CD4-positive, alpha-beta T cell treated with Interleukin-15 for 1 hour (primary cell): ENCODE data around the gene FAM163B.
"Not testable (repeated sequence)": the region's sequence is repeated elsewhere in the genome, so short reads cannot be mapped to it uniquely, and the experiment has no call there.

Experiments
- DNase-seq: peaks from one replicate; pipeline ENCODE4 v3.0.0-alpha.2; 2020

The FAM163B gene

DNA sequence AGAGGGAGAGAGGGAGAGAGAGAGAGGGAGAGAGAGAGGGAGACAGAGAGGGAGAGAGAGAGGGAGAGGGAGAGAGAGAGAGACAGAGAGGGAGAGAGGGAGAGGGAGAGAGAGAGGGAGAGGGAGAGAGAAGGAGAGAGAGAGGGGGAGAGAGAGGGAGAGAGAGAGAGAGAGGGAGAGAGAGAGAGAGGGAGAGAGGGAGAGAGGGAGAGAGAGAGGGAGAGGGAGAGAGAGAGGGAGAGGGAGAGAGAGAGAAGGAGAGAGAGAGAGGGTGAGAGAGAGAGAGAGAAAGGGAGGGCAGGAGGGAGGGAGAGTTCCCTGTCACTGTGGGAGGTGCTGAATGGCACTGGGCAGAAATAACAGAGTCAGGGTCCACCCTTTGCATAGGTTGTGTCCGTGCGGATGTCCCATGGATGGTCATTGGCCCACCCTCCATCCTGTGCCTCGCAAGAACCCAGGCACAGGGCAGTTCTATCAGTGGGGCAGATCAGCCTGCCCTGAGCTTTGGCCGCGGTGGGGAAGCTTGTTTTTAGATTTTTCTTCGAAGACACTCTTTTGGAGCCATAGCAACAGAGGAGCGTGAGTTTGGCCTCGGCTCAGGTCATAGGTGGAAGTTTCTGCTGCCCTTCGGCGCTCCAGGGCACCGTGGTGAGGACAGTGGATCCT lies 44.6 kb downstream of the FAM163B start:
- no peak for DNase-seq

DNA sequence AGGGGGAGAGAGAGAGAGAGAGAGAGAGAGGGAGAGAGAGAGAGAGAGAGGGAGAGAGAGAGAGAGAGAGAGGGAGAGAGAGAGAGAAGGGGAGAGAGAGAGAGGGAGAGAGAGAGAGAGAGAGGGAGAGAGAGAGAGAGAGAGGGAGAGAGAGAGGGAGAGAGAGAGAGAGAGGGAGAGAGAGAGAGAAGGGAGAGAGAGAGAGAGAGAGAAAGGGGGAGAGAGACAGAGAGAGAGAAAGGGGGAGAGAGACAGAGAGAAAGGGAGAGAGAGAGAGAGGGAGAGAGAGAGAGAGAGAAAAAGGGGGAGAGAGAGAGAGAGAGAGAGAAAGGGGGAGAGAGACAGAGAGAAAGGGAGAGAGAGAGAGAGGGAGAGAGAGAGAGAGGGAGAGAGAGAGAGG lies 45.4 kb downstream of the FAM163B start:
- not testable (repeated sequence) for DNase-seq

DNA sequence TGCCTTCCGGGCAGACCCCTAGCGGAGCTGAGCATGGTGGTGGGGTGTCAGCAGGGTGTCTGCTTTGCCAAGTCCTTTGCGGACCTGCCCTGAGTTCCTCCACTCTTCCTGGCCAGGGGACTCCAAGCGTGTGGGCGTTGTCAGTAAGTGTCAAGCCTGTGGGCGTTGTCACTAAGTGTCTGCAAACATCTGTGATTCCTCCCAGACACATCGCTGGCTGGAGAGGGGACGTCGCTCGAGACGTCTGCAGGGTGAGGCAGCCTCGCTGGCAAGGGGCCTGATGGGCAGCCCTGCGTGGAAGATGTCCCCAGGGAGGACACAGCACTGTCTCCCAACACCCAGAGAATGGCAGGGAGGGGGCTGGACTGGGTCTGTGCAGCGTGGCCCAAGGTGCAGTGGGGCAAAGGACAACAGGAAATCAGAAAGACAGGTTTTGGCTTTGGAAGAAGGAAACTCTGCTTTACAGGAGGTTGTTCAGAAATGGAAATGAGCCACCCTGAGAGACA lies 45.8 kb downstream of the FAM163B start:
- no peak for DNase-seq

DNA sequence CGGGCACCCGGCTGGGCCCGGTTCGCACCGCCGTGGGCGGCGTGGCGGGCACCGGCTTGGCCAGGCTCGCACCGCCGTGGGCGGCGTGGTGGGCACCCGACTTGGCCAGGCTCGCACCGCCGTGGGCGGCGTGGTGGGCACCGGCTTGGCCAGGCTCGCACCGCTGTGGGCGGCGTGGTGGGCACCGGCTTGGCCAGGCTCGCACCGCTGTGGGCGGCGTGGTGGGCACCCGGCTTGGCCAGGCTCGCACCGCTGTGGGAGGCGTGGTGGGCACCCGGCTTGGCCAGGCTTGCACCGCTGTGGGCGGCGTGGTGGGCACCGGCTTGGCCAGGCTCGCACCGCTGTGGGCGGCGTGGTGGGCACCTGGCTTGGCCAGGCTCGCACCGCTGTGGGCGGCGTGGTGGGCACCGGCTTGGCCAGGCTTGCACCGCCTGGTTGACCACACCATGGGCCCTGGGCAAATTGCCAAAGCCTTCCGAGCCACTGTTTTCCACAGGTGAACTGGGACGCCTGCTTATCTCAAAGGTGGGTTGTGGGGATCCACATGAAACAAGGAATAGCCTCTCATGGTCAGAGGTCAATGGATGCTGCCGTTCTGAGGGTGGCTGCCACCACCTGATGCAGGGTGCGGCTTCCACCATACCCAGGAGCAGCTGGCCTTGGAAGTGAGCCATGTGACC lies 46.4 kb downstream of the FAM163B start:
- DNase-seq: no peak

DNA sequence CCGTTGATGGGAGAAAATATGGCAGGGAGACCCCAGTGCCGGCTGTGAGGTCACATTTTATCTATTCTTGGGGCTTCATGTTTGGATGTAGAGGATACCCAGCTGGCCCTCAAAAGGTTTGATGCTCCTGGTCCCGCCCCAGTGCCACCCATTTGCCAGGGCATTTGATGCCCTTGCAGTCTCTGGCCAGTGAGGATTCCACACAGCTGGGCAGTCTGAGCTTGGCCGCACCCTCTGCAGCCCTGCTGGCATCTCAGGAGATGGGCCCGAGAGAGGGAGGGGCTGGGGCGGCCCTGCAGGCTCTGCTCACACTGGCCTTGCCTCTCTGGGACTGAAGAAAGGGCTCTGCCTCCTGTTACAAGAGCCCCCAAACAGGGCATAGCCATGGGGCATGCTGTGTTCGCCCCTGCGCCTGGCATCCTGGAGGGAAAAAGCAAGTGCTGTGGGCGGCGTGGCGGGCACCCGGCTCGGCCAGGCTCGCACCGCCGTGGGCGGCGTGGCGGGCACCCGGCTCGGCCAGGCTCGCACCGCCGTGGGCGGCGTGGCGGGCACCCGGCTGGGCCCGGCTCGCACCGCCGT lies 47.1 kb downstream of the FAM163B start:
- DNase-seq: no peak

DNA sequence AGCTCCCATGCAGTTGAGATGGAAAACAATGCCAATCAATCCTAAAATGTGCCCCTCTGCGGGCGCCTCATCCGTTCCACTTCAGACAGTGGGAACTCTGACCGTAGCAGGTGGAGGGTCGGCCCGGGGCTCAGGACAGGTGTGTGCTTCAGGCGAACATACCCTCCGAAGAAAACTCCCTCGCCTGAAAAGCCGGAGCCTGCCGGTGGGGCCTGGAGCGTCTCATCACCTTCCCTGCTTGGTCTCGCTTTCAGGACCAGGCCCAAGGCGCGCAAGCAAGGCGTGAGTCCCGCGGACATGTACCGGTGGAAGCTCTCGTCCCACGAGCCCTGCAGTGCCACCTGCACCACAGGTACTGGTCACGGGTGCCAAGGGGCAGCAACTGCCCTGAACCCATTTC lies 48.2 kb downstream of the FAM163B start:
- no peak for DNase-seq

DNA sequence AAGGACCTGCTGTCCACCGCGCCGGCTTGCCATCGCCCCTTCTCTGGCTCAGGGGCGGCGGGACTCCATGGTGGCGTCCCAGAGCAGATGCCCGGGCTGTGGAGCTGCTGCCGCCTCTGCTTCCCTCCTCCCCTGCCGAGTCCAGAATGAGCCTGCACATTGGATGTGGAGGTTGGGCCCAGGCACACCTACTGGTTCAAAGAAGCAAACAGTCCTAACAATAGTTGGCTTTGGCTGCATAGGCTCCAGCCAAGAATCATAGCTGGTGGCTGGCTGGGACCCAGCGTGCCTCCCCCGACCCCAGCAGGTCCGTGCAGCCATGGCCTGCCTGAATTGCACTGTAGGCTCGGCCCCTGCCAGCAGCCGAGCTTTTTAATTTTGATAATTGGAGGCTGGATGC lies 48.9 kb downstream of the FAM163B start:
- no peak for DNase-seq

DNA sequence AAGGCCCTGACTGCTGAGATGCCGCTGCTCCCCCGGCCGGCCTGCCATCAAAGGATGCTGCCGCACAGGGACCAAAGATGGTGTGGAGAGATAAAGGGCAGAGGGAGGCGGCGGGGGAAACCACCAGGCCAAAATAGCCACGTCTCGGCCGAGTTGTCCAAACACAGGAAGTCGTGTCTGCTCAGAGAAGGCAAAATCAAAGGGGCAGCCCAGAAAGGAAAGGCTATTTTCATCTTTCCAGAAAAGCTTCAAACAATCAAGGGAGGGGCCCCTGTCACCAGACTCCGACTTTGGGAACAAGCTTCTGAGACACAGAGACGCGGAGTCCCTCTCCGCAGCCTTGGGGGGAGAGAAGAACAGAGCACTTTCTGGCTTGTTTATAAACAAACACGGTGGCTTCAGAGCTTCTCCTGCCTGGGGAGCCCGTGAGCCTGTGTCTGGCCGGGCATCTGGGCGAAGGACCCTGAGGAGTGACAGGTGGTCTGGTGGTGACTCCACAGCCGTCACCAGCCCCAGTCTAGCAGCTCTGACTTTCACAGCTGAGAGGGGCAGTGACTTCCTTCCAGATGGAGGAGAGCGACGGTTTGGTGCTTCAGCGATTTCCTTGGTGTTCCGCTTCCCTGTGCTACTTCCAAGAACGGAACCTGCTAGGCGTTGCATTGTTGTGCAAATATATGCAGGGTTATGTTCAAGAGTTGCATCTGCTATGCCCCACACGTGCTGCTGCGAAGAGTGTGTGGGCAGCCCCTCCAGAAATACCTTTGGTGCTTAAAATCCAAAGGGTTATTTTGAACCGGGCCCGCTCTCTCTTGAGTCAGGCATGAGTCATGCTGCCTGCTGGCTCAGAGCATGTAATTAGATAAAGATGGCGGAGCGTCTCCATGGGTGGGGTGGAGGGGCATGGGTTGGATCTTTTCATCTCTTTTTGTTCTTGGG lies 50.7 kb downstream of the FAM163B start:
- no peak for DNase-seq

DNA sequence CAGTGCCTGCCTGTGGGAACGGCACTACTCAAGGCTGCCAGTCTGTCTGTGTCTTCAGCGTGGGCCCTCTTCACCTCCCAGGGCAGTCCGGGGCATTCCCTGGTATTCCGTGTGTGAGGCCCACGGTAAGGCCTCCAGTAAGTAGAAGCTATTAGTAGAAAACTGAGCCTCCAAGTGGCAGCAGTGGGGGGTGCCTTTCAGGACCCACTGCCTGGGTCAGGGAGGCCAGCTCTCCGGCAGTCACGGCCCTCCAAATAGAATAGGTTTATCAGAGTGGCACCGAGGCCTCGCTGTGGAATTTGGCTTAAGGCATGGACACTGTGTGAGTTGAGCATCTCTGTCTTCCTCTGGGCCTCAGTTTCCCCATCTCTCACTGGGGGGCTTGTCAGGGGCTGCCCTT lies 51.6 kb downstream of the FAM163B start:
- DNase-seq: no peak

DNA sequence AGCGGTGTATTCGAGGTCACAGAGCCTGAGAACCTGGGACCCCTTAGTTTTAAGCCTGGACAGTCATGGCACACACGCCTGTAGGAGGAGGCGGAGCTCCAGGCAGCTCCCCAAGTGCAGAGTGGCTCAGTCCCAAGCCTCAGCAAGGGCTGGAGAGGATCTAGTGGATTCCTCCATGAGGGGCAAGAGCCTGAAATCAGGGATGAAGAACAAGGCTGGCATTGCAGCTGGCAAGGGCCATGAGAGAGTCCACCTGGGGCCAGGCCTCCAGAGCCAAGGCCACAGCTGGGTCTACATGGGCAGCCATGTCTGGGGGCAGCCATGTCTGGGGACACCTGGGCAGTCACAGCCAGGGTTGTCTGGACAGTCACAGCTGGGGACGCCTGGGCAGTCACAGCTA lies 52.8 kb downstream of the FAM163B start:
- DNase-seq: no peak

DNA sequence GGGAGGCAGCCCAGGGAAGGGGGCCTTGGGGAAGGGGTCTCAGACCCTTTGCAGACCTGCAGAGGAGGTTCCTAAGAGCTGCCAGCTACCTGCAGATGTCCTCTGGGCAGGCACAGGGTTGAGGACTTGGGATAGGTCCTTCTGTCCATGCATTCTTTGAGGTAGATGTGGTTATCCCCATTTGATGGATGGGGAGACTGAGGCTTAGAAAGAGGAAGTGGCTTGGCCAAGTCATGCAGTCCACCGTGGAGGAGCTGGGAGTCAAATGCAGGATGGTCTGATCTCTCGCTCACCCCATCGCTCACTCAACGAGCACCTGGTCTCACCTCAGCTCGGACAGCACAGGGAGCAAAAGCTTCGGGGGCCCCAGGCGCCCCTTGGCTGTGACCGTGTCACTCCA lies 54.5 kb downstream of the FAM163B start:
- no peak for DNase-seq

DNA sequence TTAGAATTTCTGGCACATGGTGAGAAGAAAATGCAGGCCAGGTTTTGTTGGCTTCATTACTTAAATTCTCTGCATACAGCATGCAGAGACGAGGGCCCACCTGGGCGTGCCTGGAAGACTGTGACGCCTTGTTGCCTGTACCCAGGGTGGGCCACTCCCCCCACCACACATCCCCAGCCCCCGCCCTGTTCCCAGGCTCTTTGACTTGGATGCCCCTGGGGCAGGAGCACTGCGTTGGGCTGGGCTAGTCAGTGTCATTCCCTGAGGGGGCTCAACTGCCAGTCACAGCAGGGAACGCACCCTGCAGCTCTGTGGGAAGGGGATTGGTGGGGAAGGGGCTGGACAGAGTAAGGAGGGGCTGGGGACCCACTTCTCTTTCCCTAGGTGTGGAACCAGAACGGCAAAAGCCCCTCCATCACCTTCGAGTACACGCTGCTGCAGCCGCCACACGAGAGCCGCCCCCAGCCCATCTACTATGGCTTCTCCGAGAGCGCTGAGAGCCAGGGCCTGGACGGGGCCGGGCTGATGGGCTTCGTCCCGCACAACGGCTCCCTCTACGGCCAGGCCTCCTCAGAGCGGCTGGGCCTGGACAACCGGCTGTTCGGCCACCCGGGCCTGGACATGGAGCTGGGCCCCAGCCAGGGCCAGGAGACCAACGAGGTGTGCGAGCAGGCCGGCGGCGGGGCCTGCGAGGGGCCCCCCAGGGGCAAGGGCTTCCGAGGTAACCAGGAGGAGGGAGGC lies 55.0 kb downstream of the FAM163B start:
- no peak for DNase-seq

DNA sequence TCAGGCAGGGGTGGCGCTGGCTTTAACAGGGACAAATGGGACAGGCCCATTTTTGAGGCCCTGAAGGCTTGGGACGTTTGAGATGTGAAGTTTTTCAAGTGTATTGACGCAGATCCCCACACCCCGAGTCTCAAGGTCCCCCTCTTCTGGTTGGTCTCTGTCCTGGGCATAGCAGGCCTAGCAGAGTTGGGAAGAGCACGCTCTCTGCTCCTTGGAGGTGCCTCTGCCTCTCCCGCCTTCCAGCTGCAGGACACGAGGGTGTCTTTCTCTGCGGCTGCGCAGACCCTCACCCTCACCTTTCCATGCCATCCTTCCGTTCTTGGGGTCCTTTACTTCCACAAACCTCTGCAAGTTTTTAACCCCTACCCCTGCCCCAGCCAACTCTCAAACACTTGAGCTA lies 56.1 kb downstream of the FAM163B start:
- DNase-seq: no peak

DNA sequence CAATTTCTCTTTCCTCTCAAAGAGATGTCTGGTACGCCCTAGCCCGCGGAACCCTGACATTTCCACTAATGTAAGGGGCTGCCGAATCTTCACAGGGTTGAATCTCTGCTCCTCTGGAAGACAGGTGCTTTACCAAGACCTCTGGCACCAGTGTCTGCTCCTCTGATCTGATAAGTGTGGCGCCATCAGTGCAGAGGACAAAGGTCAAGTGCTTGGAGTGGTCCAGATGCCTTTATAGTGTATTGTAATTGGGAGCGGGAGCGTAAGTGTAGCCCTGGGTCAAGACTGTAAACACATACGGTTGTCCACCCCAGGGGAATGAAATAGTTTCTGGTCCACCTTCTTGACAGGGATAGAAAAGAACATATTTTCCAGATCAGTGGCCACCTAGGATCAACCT lies 57.0 kb downstream of the FAM163B start:
- DNase-seq: no peak

DNA sequence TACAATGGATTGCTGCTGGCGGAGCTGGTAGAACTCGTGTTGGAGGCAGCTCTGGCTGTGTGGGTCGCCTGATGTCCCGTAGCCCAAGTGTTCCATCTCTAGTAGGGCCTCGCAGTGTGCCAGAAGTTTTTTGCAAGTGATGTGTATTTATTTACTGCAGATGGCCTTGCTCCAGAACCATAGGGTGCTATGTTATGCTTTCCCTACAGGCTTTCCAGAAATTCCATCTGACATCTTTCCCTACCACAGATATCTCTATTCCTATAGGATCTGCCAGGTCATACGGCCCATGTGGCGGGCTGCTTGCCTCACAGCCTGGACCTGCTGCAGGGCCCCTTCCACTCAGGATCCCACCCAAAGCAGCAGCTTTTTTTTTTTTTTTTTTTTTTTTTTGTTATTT lies 57.7 kb downstream of the FAM163B start:
- no peak for DNase-seq

DNA sequence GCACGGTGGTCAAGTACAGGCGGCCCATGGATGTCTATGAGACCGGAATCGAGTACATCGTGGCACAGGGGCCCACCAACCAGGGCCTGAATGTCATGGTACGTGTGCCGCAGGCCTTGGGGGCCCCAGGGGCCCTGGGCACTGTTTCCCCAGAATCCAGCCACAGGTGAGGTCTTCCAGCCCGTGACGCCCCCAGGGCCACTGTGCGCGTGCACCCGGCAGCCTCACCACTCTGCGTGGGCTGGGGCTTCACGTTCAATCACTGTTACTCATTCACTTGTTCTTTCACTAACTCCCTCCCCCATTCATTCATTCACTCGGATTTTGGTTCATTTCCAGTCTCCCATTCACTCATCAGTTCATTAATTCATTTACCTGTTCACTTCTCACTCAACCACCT lies 62.1 kb downstream of the FAM163B start:
- DNase-seq: no peak

DNA sequence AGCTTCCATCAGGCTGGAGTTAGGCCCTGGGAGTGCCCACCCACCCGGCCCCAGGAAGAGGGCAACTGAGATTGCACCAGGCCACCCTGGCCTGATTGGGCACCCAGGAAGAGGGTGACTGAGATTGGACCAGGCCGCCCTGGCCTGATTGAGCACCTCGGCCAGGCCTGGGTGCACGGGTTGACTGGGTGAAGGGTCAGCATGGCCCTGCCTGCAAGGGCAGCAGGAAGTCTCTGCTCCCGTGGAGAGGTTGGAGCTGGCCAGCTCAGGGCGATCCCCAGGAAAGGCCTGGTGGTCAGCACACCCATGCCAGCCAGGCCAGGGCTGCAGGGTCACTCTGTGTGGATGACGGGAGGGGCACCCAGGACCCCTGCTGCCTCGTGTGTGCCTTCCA lies 62.9 kb downstream of the FAM163B start:
- DNase-seq: no peak

DNA sequence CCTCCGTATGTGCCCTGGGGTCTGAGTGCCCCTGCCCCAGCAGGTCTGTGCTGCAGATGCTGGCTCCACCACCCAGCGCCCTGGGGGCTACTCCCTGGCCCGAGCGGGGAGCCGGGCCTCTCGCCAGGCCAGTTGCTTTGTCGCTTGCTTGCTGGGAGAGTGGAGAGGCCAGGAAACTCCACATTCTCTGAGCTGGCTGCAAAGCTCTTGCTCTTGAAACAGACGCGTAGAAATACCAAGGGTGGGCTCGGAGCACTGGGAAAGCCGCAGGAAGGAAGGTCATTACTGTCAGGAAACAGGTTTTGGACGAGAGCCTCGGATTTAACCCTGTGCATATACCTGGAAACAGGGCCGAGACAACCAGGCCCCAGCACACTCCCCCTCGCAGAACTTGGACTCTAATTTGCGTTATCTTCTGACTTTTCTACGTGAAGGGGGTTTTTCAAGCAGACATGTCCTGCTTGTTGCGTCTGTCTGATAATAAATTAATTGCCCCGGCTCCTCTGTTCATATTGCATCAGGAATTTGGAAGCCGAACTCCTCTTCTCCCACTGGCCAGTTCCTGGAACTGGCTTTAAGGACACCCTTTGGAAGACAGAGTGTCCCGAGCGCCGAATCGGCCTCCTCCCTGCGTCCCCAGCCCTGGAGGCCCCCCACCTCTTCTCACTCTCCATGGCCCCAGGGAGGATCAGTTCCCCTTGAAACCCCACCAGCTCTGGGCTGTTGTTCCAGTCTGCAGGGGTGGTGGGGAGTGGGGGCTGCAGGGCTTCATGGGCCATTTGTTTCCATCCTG lies 63.5 kb downstream of the FAM163B start:
- DNase-seq: no peak

DNA sequence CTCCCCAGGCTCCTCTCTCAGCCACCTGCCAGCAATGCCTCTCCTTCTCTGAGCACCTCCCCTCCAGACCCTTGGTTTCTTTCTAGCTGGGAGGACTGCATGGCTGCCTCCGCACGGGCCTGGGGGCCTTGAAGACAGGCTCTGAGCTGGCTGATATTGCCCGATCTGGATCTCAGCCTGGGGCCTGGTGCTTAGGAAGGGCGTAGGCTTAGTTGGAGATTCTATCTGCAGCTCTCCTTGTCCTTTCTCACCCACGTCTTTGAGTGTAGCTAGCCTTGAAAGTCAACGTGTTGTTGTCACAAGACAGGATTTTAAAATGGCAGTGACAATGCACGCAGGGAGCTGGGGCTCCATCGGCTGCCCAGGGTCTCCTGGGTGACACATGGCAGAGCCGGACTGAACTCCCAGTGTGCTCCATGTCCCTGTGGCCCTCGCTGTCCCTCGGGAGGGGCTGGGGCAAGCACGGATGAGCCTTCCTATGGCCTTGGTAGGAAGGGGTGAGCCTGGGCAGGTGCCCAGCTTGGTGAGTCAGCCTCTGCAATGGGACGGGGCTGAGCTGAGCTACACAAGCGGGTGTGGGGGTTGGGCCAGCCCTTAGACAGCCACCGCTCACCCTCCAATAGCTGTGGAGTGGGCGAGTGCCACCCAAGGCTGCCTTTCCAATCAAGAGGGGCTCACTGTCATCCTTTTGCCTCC lies 65.3 kb downstream of the FAM163B start:
- no peak for DNase-seq

DNA sequence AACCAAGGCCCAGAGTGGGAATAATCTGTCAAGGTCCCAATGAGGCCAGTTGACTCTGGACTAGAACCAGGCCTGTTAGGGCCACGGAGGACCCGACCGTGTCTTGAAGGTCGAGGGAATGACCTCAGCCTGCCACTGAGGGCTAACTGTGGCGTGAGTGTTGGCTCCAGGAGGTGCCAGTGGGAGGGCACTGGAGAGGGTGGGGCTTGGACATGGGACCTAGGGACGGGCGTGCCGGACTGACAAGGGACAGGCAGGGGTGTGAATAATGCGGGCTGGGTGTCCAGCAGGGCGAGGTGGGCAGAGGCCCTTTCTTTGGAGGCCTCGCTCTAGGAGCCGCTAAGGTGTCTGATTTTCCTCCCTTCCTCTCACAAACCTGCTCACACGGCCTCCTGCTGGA lies 67.2 kb downstream of the FAM163B start:
- no peak for DNase-seq

DNA sequence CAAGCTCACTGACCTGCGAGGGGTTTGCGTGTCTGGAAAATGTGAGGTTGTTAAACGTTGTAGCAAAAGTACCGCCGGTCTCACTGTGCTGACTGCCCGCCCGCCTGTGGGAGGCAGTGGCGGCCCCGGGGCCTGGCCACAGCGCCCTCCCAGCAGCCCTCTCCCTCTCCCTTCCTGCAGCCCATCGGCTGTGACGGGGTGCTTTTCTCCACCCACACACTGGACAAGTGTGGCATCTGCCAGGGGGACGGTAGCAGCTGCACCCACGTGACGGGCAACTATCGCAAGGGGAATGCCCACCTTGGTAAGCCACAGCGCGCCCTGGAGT lies 68.5 kb downstream of the FAM163B start:
- no peak for DNase-seq
